GM21576 (cell line): ENCODE measurements around the gene SRP9.
"Not testable (repeated sequence)": the region's sequence is repeated elsewhere in the genome, so short reads cannot be mapped to it uniquely, and the experiment has no call there.

Experiments used
- ATAC-seq: cut with Tn5 transposase; IDR thresholded peaks from one replicate; pipeline ENCODE4 v1.9.1; 2021; ENCODE audit warnings: mild to moderate bottlenecking, moderate library complexity; ENCODE audit not compliant: unreplicated experiment

Gene SRP9

DNA sequence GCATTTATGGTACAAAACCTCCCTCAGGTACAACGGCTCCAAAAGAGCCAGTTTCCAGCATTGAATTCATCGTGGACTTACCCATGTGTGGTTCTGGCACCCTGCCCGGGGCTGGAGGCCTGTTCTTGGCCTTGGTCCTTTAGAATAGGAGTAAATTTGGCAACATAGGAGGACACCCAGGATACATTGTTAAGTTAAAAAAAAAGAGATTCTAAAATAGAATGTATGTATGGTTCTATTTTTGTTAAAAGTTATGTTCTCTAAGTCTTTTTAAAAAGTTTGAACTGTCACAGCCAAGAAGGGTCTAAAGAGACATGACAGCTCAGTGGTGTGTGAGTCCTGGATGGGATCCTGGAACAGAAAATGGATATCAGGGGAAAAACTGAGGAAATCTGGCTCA lies 58.2 kb downstream of the SRP9 start:
- ATAC-seq = no peak

GRCh38 chr1:225836296-225836695 lies 58.7 kb downstream of the SRP9 start:
- ATAC-seq = not testable (repeated sequence)

DNA sequence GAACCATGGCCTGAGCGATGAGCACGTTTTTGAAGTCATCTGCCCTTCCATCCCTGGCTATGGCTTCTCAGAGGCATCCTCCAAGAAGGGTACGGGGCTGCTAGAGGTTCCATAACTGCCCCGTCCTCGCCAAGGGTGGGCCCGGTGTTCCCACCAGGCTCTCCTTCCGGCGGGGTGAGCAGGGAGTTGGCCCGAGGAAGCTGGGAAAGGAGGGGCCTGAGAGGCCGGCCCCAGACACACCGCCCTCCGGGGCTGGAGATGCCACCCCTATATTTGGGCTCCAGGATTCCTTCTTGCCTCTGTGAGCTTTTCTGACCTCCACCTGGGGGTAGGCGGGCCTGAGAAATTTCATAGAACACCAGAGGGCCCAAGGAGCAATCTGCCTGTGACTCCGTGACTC lies 61.2 kb downstream of the SRP9 start:
- ATAC-seq = no peak
